SK-N-SH (cell line): ENCODE measurements around the gene EBF4. TPM values are rescaled to one million over a fixed set of nuclear protein-coding genes. Genes with fewer than 3 reads are reported as not detected.

ENCODE experiments used
- CTCF ChIA-PET: fragments of 300-600, 350-600 bp; formaldehyde crosslinking; extraction: SDS; loops from one replicate; lab custom pipeline; 2021; lab: Yijun Ruan, JAX
- POLR2A ChIA-PET: fragments of 350-600 bp; sonication (Branson Sonifier 250); formaldehyde crosslinking; extraction: SDS; loops from one replicate; lab custom pipeline; 2020; ENCODE audit warnings: antibody characterized with exemption, inconsistent platforms; lab: Yijun Ruan, JAX
- DNase-seq: peaks from one replicate; pipeline ENCODE4 v3.0.0; 2012
- H2AFZ ChIP-seq: fragments of 200-600 bp; sonication (generic); 2 replicates; pipeline ENCODE4 v1.8.1; 2016; ENCODE audit warnings: antibody characterized with exemption, mild to moderate bottlenecking, low read depth
- H3F3A ChIP-seq: fragments of 200-600 bp; sonication (generic); replicated peaks from 2 replicates; pipeline ENCODE3; 2016; ENCODE audit warnings: antibody characterized with exemption, mild to moderate bottlenecking; ENCODE audit not compliant: insufficient read depth
- H3K27ac ChIP-seq, 2 experiments: fragments of 200-500 bp in 1 of 2; fragments of 200-600 bp in 1 of 2; sonication (Bioruptor generic) in 1 of 2; sonication (generic), shearing (Covaris generic) in 1 of 2; 2 replicates each; pipeline versions ENCODE4 v1.5.1 to v1.6.1; 2014 to 2016; ENCODE audit warnings: low read depth in 2 of 2, inconsistent platforms in 1 of 2, low read length in 1 of 2, mild to moderate bottlenecking in 1 of 2, mixed read lengths in 1 of 2
- H3K27me3 ChIP-seq: fragments of 200-600 bp; sonication (generic), shearing (Covaris generic); 2 replicates; pipeline ENCODE4 v1.6.1; 2016; ENCODE audit warnings: mixed run types; ENCODE audit not compliant: insufficient read depth
- H3K36me3 ChIP-seq, 2 experiments: fragments of 200-500 bp in 1 of 2; fragments of 200-600 bp in 1 of 2; sonication (Bioruptor generic) in 1 of 2; sonication (generic) in 1 of 2; replicated peaks in 1 of 2; 2 replicates each; pipeline versions ENCODE3 to v1.5.1; 2014 to 2016; ENCODE audit warnings: low read length in 1 of 2, mild to moderate bottlenecking in 1 of 2; ENCODE audit not compliant: insufficient read depth in 2 of 2, control insufficient read depth in 1 of 2
- H3K4me1 ChIP-seq, 2 experiments: fragments of 200-500 bp in 1 of 2; fragments of 200-600 bp in 1 of 2; sonication (Bioruptor generic) in 1 of 2; sonication (generic), shearing (Covaris generic) in 1 of 2; 2 replicates each; pipeline versions ENCODE4 v1.5.1 to v1.6.1; 2014 to 2016; ENCODE audit warnings: low read depth in 1 of 2, low read length in 1 of 2, mixed run types in 1 of 2; ENCODE audit not compliant: insufficient read depth in 2 of 2, control insufficient read depth in 1 of 2
- H3K4me2 ChIP-seq: fragments of 200-600 bp; sonication (generic), shearing (Covaris generic); 2 replicates; pipeline ENCODE4 v1.6.1; 2017; ENCODE audit warnings: mixed run types
- H3K4me3 ChIP-seq, 2 experiments: fragments of 200-500 bp in 1 of 2; fragments of 200-600 bp in 1 of 2; sonication (Bioruptor generic) in 1 of 2; sonication (generic), shearing (Covaris generic) in 1 of 2; 2 replicates each; pipeline versions ENCODE4 v1.5.1 to v1.8.1; 2014 to 2016; ENCODE audit warnings: low read depth in 2 of 2, inconsistent platforms in 1 of 2, low read length in 1 of 2, mild to moderate bottlenecking in 1 of 2, mixed read lengths in 1 of 2, moderate library complexity in 1 of 2
- H3K79me2 ChIP-seq: fragments of 200-600 bp; sonication (generic); 2 replicates; pipeline ENCODE4 v1.8.1; 2017; ENCODE audit warnings: mild to moderate bottlenecking; ENCODE audit not compliant: insufficient read depth
- H3K9ac ChIP-seq: fragments of 200-600 bp; sonication (generic); 2 replicates; pipeline ENCODE4 v1.6.1; 2017; ENCODE audit warnings: mixed run types
- H3K9me2 ChIP-seq: fragments of 200-600 bp; sonication (generic); 2 replicates; pipeline ENCODE4 v1.6.1; 2017; ENCODE audit warnings: mixed run types
- H3K9me3 ChIP-seq: fragments of 200-600 bp; sonication (generic); 2 replicates; pipeline ENCODE4 v1.6.1; 2017; ENCODE audit warnings: mixed run types, mild to moderate bottlenecking, moderate library complexity
- H4K20me1 ChIP-seq: fragments of 200-600 bp; sonication (generic); 2 replicates; pipeline ENCODE4 v1.6.1; 2017; ENCODE audit warnings: mild to moderate bottlenecking, mixed run types; ENCODE audit not compliant: insufficient read depth
- CHD2 ChIP-seq: fragments of 150-350 bp; IDR thresholded peaks from 2 replicates; pipeline ENCODE4 v1.6.1; 2018; ENCODE audit warnings: low read length; ENCODE audit not compliant: partially characterized antibody
- EP300 ChIP-seq, 2 experiments: IDR thresholded peaks; 2 replicates each; pipeline versions ENCODE4 v1.4.0 to v1.6.1; 2012; ENCODE audit warnings: borderline replicate concordance in 1 of 2, low read depth in 1 of 2, low read length in 1 of 2
- EZH2phosphoT487 ChIP-seq: fragments of 200-600 bp; sonication (generic); IDR thresholded peaks from 2 replicates; pipeline ENCODE4 v1.6.1; 2017; ENCODE audit warnings: low read depth, mixed run types, mild to moderate bottlenecking, antibody characterized with exemption, moderate library complexity, borderline replicate concordance
- FOSL2 ChIP-seq: IDR thresholded peaks from 2 replicates; pipeline ENCODE4 v1.4.0; 2012; ENCODE audit warnings: low read depth, mild to moderate bottlenecking, moderate library complexity, borderline replicate concordance
- FOXM1 ChIP-seq: IDR thresholded peaks from 2 replicates; pipeline ENCODE4 v1.4.0; 2012; ENCODE audit warnings: low read depth, mild to moderate bottlenecking
- IRF3 ChIP-seq: fragments of 150-350 bp; IDR thresholded peaks from 2 replicates; pipeline ENCODE4 v1.6.1; 2016; ENCODE audit warnings: mild to moderate bottlenecking, low read depth, low read length
- JUND ChIP-seq: IDR thresholded peaks from 2 replicates; pipeline ENCODE4 v1.4.0; 2012
- MAX ChIP-seq: IDR thresholded peaks from 2 replicates; pipeline ENCODE4 v1.4.0; 2012; ENCODE audit warnings: low read depth
- MEF2A ChIP-seq: IDR thresholded peaks from 2 replicates; pipeline ENCODE4 v1.4.0; 2012; ENCODE audit warnings: low read depth, borderline replicate concordance
- MXI1 ChIP-seq: IDR thresholded peaks from 2 replicates; pipeline ENCODE4 v1.6.1; 2012; ENCODE audit warnings: mild to moderate bottlenecking, low read depth, low read length, improper control_type of control experiment
- NRF1 ChIP-seq: IDR thresholded peaks from 2 replicates; pipeline ENCODE4 v1.6.1; 2012; ENCODE audit warnings: low read depth, mild to moderate bottlenecking, low read length
- RAD21 ChIP-seq: IDR thresholded peaks from 2 replicates; pipeline ENCODE4 v1.6.1; 2012; ENCODE audit warnings: mild to moderate bottlenecking, low read length
- RXRA ChIP-seq: IDR thresholded peaks from 2 replicates; pipeline ENCODE4 v1.4.0; 2012; ENCODE audit warnings: low read depth, mild to moderate bottlenecking, borderline replicate concordance
- TCF12 ChIP-seq: IDR thresholded peaks from 2 replicates; pipeline ENCODE4 v1.4.0; 2012
- USF2 ChIP-seq: fragments of 150-350 bp; IDR thresholded peaks from 2 replicates; pipeline ENCODE4 v1.6.1; 2017; ENCODE audit warnings: antibody characterized with exemption, low read length, low read depth, borderline replicate concordance
- YY1 ChIP-seq: IDR thresholded peaks from 2 replicates; pipeline ENCODE4 v1.4.0; 2012; ENCODE audit warnings: low read depth, mild to moderate bottlenecking
- WGBS: methylation state at CpG from one replicate; pipeline ENCODE4 v1.1.6; 2017; ENCODE audit warnings: low lambda C conversion rate; 5-methylcytosine and 5-hydroxymethylcytosine counted together
- polyA plus RNA-seq, 3 experiments: library from polyadenylated mRNA; depleted of rRNA; stranded (reverse); fragments of >200 nt; gene quantifications; 2 replicates each; pipeline ENCODE4 v1.2.3, GENCODE V29; 2012
- TF ChIP-seq, protein P1 (sequence below): IDR thresholded peaks from 2 replicates; pipeline ENCODE4 v1.4.0; 2012; ENCODE audit warnings: low read depth, borderline replicate concordance
- TF ChIP-seq, protein P2 (sequence below): IDR thresholded peaks from 2 replicates; pipeline ENCODE4 v1.6.1; 2012; ENCODE audit warnings: mild to moderate bottlenecking, low read depth, low read length, moderate library complexity
- TF ChIP-seq, protein P3 (sequence below): IDR thresholded peaks from 2 replicates; pipeline ENCODE4; 2012

Gene EBF4
- polyA plus RNA-seq, 1 of the 3 experiments (the other 2 are of a cell fraction): 20.6 TPM

- no peaks in the 10 kb centered on the region for H3K9me3 ChIP-seq
- TF ChIP-seq MAX (no peak), CHD2 (no peak), EZH2phosphoT487 (no peak), IRF3 (no peak), RAD21 (no peak), RXRA (no peak), YY1 (no peak), MEF2A (no peak), FOXM1 (no peak), TCF12 (no peak), EP300 (IDR thresholded peaks at IDR 0.05; ENCODE audit: borderline replicate concordance in 1 of 2, low read depth in 1 of 2, low read length in 1 of 2) (no peak), NRF1 (no peak), FOSL2 (no peak), JUND (no peak), MXI1 (no peak), USF2 (no peak)
- TF ChIP-seq, protein P1, sequence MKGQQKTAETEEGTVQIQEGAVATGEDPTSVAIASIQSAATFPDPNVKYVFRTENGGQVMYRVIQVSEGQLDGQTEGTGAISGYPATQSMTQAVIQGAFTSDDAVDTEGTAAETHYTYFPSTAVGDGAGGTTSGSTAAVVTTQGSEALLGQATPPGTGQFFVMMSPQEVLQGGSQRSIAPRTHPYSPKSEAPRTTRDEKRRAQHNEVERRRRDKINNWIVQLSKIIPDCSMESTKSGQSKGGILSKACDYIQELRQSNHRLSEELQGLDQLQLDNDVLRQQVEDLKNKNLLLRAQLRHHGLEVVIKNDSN: no peak
- TF ChIP-seq, protein P2, sequence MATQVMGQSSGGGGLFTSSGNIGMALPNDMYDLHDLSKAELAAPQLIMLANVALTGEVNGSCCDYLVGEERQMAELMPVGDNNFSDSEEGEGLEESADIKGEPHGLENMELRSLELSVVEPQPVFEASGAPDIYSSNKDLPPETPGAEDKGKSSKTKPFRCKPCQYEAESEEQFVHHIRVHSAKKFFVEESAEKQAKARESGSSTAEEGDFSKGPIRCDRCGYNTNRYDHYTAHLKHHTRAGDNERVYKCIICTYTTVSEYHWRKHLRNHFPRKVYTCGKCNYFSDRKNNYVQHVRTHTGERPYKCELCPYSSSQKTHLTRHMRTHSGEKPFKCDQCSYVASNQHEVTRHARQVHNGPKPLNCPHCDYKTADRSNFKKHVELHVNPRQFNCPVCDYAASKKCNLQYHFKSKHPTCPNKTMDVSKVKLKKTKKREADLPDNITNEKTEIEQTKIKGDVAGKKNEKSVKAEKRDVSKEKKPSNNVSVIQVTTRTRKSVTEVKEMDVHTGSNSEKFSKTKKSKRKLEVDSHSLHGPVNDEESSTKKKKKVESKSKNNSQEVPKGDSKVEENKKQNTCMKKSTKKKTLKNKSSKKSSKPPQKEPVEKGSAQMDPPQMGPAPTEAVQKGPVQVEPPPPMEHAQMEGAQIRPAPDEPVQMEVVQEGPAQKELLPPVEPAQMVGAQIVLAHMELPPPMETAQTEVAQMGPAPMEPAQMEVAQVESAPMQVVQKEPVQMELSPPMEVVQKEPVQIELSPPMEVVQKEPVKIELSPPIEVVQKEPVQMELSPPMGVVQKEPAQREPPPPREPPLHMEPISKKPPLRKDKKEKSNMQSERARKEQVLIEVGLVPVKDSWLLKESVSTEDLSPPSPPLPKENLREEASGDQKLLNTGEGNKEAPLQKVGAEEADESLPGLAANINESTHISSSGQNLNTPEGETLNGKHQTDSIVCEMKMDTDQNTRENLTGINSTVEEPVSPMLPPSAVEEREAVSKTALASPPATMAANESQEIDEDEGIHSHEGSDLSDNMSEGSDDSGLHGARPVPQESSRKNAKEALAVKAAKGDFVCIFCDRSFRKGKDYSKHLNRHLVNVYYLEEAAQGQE: no peak
- TF ChIP-seq, protein P3, sequence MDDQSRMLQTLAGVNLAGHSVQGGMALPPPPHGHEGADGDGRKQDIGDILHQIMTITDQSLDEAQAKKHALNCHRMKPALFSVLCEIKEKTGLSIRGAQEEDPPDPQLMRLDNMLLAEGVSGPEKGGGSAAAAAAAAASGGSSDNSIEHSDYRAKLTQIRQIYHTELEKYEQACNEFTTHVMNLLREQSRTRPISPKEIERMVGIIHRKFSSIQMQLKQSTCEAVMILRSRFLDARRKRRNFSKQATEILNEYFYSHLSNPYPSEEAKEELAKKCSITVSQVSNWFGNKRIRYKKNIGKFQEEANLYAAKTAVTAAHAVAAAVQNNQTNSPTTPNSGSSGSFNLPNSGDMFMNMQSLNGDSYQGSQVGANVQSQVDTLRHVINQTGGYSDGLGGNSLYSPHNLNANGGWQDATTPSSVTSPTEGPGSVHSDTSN: no peak
- TF ChIP-seq, all 33 proteins: peak for 0
- Histone ChIP-seq H3K4me1 (peaks cover 0 to 7% of the 10 kb centered on the region in 2 experiments; a peak in 1 of 4 replicates), H2AFZ (no peak overlapping the region), H4K20me1 (no peaks in the 10 kb centered on the region), H3K4me2 (no peak overlapping the region), H3K36me3 (no peaks in the 10 kb centered on the region), H3K9ac (no peak overlapping the region), H3K27me3 (no peaks in the 10 kb centered on the region), H3K9me2 (no peaks in the 10 kb centered on the region), H3F3A (no peaks in the 10 kb centered on the region), H3K4me3 (no peak overlapping the region), H3K79me2 (no peaks in the 10 kb centered on the region), H3K27ac (no peak overlapping the region)
- 89% methylated on average over 12 of the region's 14 CpGs for WGBS
- POLR2A ChIA-PET: no interaction called here
- CTCF ChIA-PET: no interaction called here
- DNase-seq: no peak
Measured at GRCh38 chr20:2705931-2706645, 13.5 kb downstream of the EBF4 start.
